Measurements from ENCODE around the gene LRRC36.

The LRRC36 gene

GRCh38 chr16:67283039-67283825 is 43.4 kb upstream of the LRRC36 start:
- Histone ChIP-seq H3K4me1 (peaks cover 0 to 27% (median 14%) of the 10 kb centered on the region in 4 donors), H3K4me3 (no peak overlapping the region), H3K27ac (no peak overlapping the region), H3K27me3 (no peaks in the 10 kb centered on the region), H3K36me3 (peaks cover 0 to 39% (median 0%) of the 10 kb centered on the region in 3 donors), H3K9me3 (no peaks in the 10 kb centered on the region)
- intact Hi-C loops (cut with DNase I; ENCODE audit: low total_unique reads) = no loop called here
- no peak for TF ChIP-seq CTCF (IDR thresholded peaks at IDR 0.05)
- DNase-seq = no peak

GRCh38 chr16:67283826-67284555 is 42.6 kb upstream of the LRRC36 start:
- no peak for TF ChIP-seq CTCF (IDR thresholded peaks at IDR 0.05)
- Histone ChIP-seq H3K4me3 (no peak overlapping the region), H3K27me3 (no peaks in the 10 kb centered on the region), H3K9me3 (no peaks in the 10 kb centered on the region), H3K4me1 (peaks cover 0 to 20% (median 7%) of the 10 kb centered on the region in 4 donors), H3K27ac (no peak overlapping the region), H3K36me3 (peaks cover 0 to 43% (median 0%) of the 10 kb centered on the region in 3 donors)
- no peak for DNase-seq
- intact Hi-C loops (cut with DNase I; ENCODE audit: low total_unique reads) = no loop called here

GRCh38 chr16:67284699-67285646 is 41.6 kb upstream of the LRRC36 start:
- Histone ChIP-seq H3K36me3 (peaks cover 0 to 43% (median 0%) of the 10 kb centered on the region in 3 donors), H3K4me3 (no peak overlapping the region), H3K9me3 (no peaks in the 10 kb centered on the region), H3K27me3 (no peaks in the 10 kb centered on the region), H3K27ac (no peak overlapping the region), H3K4me1 (peaks cover 0 to 11% (median 3%) of the 10 kb centered on the region in 4 donors)
- intact Hi-C loops (cut with DNase I; ENCODE audit: low total_unique reads) = no loop called here
- peak; percentile 42 to 44 for TF ChIP-seq CTCF (IDR thresholded peaks at IDR 0.05)
- no peak for DNase-seq

- Histone ChIP-seq H3K4me3 (no peak overlapping the region), H3K9me3 (no peaks in the 10 kb centered on the region), H3K27me3 (no peaks in the 10 kb centered on the region), H3K27ac (no peak overlapping the region), H3K4me1 (peaks cover 0 to 7% (median 3%) of the 10 kb centered on the region in 4 donors), H3K36me3 (peaks cover 0 to 43% (median 0%) of the 10 kb centered on the region in 3 donors)
- intact Hi-C loops (cut with DNase I; ENCODE audit: low total_unique reads) = no loop called here
- TF ChIP-seq CTCF (IDR thresholded peaks at IDR 0.05) = no peak
- no peak for DNase-seq
These were observed 40.0 kb upstream of the LRRC36 start for GRCh38 chr16:67286441-67287235.
